Gastrocnemius medialis (tissue), 4 donors: ENCODE data around the gene MEGF10.

ENCODE experiments used
- POLR2A ChIP-seq, 2 donors: fragments of 450-650 bp; IDR thresholded peaks; one replicate each; pipeline ENCODE4 v1.6.1; 2017; ENCODE audit warnings: antibody characterized with exemption in 2 of 2, mild to moderate bottlenecking in 2 of 2, moderate library complexity in 2 of 2
- TF ChIP-seq, protein P1 (sequence below), 5 experiments: fragments of 450-650 bp in 3 of 5; fragments of 200-600 bp in 2 of 5; sonication (generic) in 2 of 5; IDR thresholded peaks in 4 of 5; conservative IDR thresholded peaks in 1 of 5; 1 replicate in 4 of 5; 2 replicates in 1 of 5; pipeline ENCODE4 v1.5.1; 2016 to 2019; ENCODE audit warnings: antibody characterized with exemption in 5 of 5, mild to moderate bottlenecking in 3 of 5, moderate library complexity in 3 of 5

DNA sequence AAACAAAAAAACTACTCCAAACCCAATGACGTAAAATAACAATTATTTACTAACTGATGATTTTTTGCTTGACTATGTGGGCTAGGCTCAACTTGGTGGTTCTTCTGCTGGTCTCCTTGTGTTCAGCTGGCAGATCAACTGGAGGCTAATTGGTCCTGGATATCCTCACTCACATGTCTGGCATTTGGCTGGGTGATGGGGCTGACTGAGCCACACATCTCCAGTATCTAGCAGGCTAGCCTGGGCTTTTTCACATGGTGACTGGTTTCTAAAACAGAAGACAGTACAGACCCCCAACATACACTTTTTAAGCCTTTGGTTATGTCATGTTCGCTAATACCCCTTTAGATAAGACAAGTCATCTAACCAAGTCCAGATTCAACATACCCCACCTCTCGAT, 122.1 kb downstream of the MEGF10 start:
- TF ChIP-seq, protein P1, sequence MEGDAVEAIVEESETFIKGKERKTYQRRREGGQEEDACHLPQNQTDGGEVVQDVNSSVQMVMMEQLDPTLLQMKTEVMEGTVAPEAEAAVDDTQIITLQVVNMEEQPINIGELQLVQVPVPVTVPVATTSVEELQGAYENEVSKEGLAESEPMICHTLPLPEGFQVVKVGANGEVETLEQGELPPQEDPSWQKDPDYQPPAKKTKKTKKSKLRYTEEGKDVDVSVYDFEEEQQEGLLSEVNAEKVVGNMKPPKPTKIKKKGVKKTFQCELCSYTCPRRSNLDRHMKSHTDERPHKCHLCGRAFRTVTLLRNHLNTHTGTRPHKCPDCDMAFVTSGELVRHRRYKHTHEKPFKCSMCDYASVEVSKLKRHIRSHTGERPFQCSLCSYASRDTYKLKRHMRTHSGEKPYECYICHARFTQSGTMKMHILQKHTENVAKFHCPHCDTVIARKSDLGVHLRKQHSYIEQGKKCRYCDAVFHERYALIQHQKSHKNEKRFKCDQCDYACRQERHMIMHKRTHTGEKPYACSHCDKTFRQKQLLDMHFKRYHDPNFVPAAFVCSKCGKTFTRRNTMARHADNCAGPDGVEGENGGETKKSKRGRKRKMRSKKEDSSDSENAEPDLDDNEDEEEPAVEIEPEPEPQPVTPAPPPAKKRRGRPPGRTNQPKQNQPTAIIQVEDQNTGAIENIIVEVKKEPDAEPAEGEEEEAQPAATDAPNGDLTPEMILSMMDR (IDR thresholded peaks at IDR 0.05 in 4 of 5, conservative IDR thresholded peaks at IDR 0.05 in 1 of 5): no peak
- no peak for TF ChIP-seq POLR2A (IDR thresholded peaks at IDR 0.05)
